Vagina (tissue), 2 donors: Measurements from ENCODE around the gene CES4A. TPM values are rescaled to one million over a fixed set of nuclear protein-coding genes. Genes with fewer than 3 reads are reported as not detected.
A peak's percentile ranks its signal among the peaks of the same experiment; 100 is the strongest.

ENCODE experiments used
- DNase-seq, 2 donors: peaks; one replicate each; pipeline ENCODE4 v3.0.0-alpha.2; 2017; ENCODE audit errors: extremely low spot score in 2 of 2
- H3K27ac ChIP-seq: fragments of 200-600 bp; sonication (generic); one replicate; pipeline ENCODE4 v1.5.1; 2019
- H3K27me3 ChIP-seq: fragments of 200-600 bp; sonication (generic); one replicate; pipeline ENCODE4 v1.5.1; 2019
- H3K36me3 ChIP-seq, 2 donors: fragments of 200-600 bp; sonication (generic); one replicate each; pipeline ENCODE4 v1.5.1; 2017 to 2019
- H3K4me1 ChIP-seq: fragments of 200-600 bp; sonication (generic); one replicate; pipeline ENCODE4 v1.5.1; 2019
- H3K4me3 ChIP-seq, 2 donors: fragments of 200-600 bp; sonication (generic); 1 replicate in 1 of 2; 2 replicates in 1 of 2; pipeline ENCODE4 v1.5.1; 2016 to 2019
- H3K9me3 ChIP-seq: fragments of 200-600 bp; sonication (generic); one replicate; pipeline ENCODE4 v1.5.1; 2019
- POLR2A ChIP-seq, 2 donors: fragments of 450-650 bp; IDR thresholded peaks; one replicate each; pipeline ENCODE4 v1.6.1; 2017; ENCODE audit warnings: antibody characterized with exemption in 2 of 2, mild to moderate bottlenecking in 2 of 2, moderate library complexity in 2 of 2
- POLR2AphosphoS5 ChIP-seq, 2 donors: sonication (generic); formaldehyde crosslinking; IDR thresholded peaks; one replicate each; pipeline ENCODE4 v1.9.0; 2017; ENCODE audit warnings: antibody characterized with exemption in 2 of 2, mild to moderate bottlenecking in 2 of 2, low read depth in 1 of 2; ENCODE audit not compliant: insufficient read depth in 1 of 2
- intact Hi-C: fragments of 100-400 bp; cut with DNase I; formaldehyde crosslinking; loops from one replicate; pipeline ENCODE4 v1.15.1; 2023
- small RNA-seq: library from RNA; depleted of rRNA; stranded (forward); fragments of <200 nt; gene quantifications from one replicate; pipeline ENCODE3, GENCODE V24; 2016
- total RNA-seq: library from RNA; depleted of rRNA; stranded (reverse); fragments of >200 nt; gene quantifications from one replicate; pipeline ENCODE4 v1.2.3, GENCODE V29; 2016
- TF ChIP-seq, protein P1 (sequence below), 3 experiments: fragments of 450-650 bp in 2 of 3; fragments of 200-600 bp in 1 of 3; sonication (generic) in 1 of 3; IDR thresholded peaks; one replicate each; pipeline ENCODE4 v1.5.1; 2017 to 2019; ENCODE audit warnings: antibody characterized with exemption in 3 of 3, mild to moderate bottlenecking in 2 of 3, moderate library complexity in 2 of 3

The CES4A gene
- total RNA-seq, 1 donor from 2014 or later, result 12.5 TPM

DNA sequence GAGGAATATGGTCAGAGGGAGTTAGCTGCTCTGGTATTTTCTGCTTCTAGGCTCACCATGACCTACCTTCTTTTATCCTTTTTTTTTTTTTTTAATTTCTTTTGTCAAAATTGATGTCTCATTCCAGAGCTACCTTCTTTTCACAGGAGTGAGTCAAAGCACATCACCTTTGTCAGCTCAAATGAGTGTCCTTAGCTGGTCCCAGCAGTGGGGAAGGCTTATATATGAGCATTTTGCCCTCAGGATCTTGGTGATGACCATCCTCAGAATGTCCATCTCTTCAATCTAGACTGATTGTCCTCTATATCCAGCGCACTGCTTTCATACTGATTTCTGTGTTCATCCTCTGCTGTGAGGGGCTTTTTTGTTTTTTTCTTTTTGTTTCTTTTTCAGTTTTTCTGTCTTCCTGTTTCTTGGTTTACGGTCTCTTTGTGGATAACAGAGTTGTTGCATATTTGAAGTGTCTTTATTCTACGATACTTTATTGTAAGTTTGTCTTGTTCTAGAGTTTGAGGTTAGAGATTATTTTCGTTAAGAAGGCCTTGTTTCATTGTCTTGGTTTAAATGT lies 65.5 kb downstream of the CES4A start:
- Histone ChIP-seq H3K27ac (no peak overlapping the region), H3K9me3 (no peaks in the 10 kb centered on the region), H3K4me3 (no peak overlapping the region), H3K36me3 (no peaks in the 10 kb centered on the region), H3K4me1 (peaks cover 10% of the 10 kb centered on the region), H3K27me3 (no peaks in the 10 kb centered on the region)
- no peak for DNase-seq
- intact Hi-C loops, result no loop called here
- TF ChIP-seq, protein P1, sequence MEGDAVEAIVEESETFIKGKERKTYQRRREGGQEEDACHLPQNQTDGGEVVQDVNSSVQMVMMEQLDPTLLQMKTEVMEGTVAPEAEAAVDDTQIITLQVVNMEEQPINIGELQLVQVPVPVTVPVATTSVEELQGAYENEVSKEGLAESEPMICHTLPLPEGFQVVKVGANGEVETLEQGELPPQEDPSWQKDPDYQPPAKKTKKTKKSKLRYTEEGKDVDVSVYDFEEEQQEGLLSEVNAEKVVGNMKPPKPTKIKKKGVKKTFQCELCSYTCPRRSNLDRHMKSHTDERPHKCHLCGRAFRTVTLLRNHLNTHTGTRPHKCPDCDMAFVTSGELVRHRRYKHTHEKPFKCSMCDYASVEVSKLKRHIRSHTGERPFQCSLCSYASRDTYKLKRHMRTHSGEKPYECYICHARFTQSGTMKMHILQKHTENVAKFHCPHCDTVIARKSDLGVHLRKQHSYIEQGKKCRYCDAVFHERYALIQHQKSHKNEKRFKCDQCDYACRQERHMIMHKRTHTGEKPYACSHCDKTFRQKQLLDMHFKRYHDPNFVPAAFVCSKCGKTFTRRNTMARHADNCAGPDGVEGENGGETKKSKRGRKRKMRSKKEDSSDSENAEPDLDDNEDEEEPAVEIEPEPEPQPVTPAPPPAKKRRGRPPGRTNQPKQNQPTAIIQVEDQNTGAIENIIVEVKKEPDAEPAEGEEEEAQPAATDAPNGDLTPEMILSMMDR (IDR thresholded peaks at IDR 0.05), result no peak
- TF ChIP-seq POLR2AphosphoS5 (IDR thresholded peaks at IDR 0.05; ENCODE audit: insufficient read depth in 1 of 2, low read depth in 1 of 2) (no peak), POLR2A (IDR thresholded peaks at IDR 0.05) (no peak)

DNA sequence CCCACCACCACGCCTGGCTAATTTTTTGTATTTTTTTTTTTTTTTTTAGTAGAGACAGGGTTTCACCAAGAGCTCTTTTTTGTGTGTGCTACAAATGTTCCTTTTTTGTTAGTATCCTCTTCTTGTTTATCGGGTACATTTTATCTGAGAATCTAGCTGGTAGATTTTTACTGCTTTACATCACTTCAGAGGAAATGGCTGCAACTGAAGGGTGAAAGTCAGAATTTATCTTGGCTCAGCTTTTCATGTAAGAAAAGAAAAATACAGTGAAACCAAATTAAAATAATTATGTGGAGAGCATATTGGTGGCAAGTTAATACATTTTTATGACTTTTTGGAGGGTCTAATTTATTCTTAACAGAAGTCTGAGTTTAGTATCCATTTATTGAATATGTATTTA lies 66.5 kb downstream of the CES4A start:
- Histone ChIP-seq H3K4me1 (peaks cover 10% of the 10 kb centered on the region), H3K9me3 (no peaks in the 10 kb centered on the region), H3K36me3 (no peaks in the 10 kb centered on the region), H3K27me3 (no peaks in the 10 kb centered on the region), H3K4me3 (no peak overlapping the region), H3K27ac (no peak overlapping the region)
- TF ChIP-seq, protein P1 (IDR thresholded peaks at IDR 0.05), result no peak
- TF ChIP-seq POLR2AphosphoS5 (IDR thresholded peaks at IDR 0.05; ENCODE audit: insufficient read depth in 1 of 2, low read depth in 1 of 2) (no peak), POLR2A (IDR thresholded peaks at IDR 0.05) (no peak)
- intact Hi-C loops, result no loop called here
- DNase-seq, result no peak

DNA sequence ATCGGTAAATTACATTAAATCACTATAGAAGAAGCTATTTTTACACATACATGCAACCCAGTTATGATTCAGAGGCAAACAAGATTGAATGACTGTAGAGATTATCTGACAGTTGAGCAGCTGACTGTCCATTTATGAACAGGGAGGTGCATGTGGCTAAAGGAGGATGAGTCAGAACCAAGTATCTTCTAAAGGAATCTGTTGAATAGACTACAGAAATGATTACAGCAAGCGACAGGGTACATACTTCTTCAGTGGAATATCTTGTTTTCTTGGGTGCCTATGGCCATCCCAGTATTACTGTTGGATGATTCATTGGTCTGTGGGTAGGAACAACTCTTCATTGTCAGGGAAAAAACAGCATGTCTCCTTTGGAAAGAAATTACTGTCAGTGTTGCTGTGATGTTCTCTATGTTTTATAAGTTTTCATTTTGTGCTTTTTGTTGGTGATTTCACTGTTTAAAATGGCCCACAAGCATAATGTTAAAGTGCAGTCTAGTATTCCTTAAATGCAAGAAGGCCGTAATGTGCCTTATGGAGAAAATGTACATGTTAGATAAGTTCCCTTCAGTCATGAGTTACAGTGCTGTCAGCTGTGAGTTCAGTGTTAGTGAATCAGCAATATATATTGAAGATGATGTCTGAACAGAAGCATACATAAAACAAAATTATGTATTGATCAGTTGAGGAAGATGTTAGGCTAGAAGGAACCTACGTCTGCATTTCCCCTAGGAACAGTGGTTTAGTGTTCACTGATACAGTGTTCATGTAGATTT lies 67.5 kb downstream of the CES4A start:
- TF ChIP-seq, protein P1 (IDR thresholded peaks at IDR 0.05), result no peak
- TF ChIP-seq POLR2AphosphoS5 (IDR thresholded peaks at IDR 0.05; ENCODE audit: insufficient read depth in 1 of 2, low read depth in 1 of 2), result peak in 1 of 2 donors; percentile 72
- no peak for TF ChIP-seq POLR2A (IDR thresholded peaks at IDR 0.05)
- Histone ChIP-seq H3K27me3 (no peaks in the 10 kb centered on the region), H3K27ac (no peak overlapping the region), H3K4me3 (no peak overlapping the region), H3K36me3 (no peaks in the 10 kb centered on the region), H3K9me3 (no peaks in the 10 kb centered on the region), H3K4me1 (peaks cover 10% of the 10 kb centered on the region)
- intact Hi-C loops, result no loop called here
- no peak for DNase-seq

Small RNA genes within 50 kb of the gene (small RNA-seq; reads per million reads assigned to genes)
- gene RN7SL543P, result not detected

Other genes with a start within 250 kb of the CES4A start
- gene DYNC1LI2, start 237.0 kb upstream of the CES4A start, total RNA-seq, result 149 TPM
- gene TERB1, start 187.0 kb upstream of the CES4A start, total RNA-seq, result not detected
- 30.0 TPM for gene NAE1, start 157.6 kb upstream of the CES4A start, total RNA-seq
- not detected for gene CA7, start 144.2 kb upstream of the CES4A start, total RNA-seq
- 14.0 TPM for gene PDP2, start 108.1 kb upstream of the CES4A start, total RNA-seq
- 0.25 TPM for gene CDH16, start 69.7 kb upstream of the CES4A start, total RNA-seq
- gene RRAD, start 63.1 kb upstream of the CES4A start, total RNA-seq, result 49.1 TPM
- gene CIAO2B, start 54.2 kb upstream of the CES4A start, total RNA-seq, result 105 TPM
- 55.7 TPM for gene CES2, start 53.1 kb upstream of the CES4A start, total RNA-seq
- 0.98 TPM for gene CES3, start 27.3 kb upstream of the CES4A start, total RNA-seq
- 33.9 TPM for gene CBFB, start 40.6 kb downstream of the CES4A start, total RNA-seq
- 23.3 TPM for gene PHAF1, start 121.4 kb downstream of the CES4A start, total RNA-seq
- 12.8 TPM for gene B3GNT9, start 162.4 kb downstream of the CES4A start, total RNA-seq
- 22.3 TPM for gene TRADD, start 171.3 kb downstream of the CES4A start, total RNA-seq
- gene FBXL8, start 171.4 kb downstream of the CES4A start, total RNA-seq, result 31.4 TPM
- 54.3 TPM for gene HSF4, start 176.2 kb downstream of the CES4A start, total RNA-seq
- 19.2 TPM for gene NOL3, start 181.9 kb downstream of the CES4A start, total RNA-seq
- 17.4 TPM for gene MATCAP1, start 195.4 kb downstream of the CES4A start, total RNA-seq
- gene EXOC3L1, start 201.5 kb downstream of the CES4A start, total RNA-seq, result 2.5 TPM
- 78.1 TPM for gene E2F4, start 203.6 kb downstream of the CES4A start, total RNA-seq
- 21.6 TPM for gene ELMO3, start 210.5 kb downstream of the CES4A start, total RNA-seq
- gene TMEM208, start 238.5 kb downstream of the CES4A start, total RNA-seq, result 48.9 TPM